ENCODE data around the gene NOD1.
A peak's percentile ranks its signal among the peaks of the same experiment; 100 is the strongest.

Gene NOD1

GRCh38 chr7:30475580-30475979, 3.0 kb downstream of the NOD1 start:
- no peak overlapping the region for H2BK120ac ChIP-seq (ENCODE audit: low read depth, low read length)
- WGBS, result 77% methylated on average over 6 of the region's 6 CpGs
- no peak for DNase-seq

GRCh38 chr7:30474893-30475292, 3.7 kb downstream of the NOD1 start:
- Histone ChIP-seq H3K4me1 (ENCODE audit: control insufficient read depth, insufficient read depth, low read depth, low read length) (peaks cover 9% of the 10 kb centered on the region), H3K36me3 (ENCODE audit: control insufficient read depth in 1 of 2, insufficient read depth in 2 of 2, low read depth in 1 of 2, low read length in 2 of 2) (peaks cover 0 to 3% of the 10 kb centered on the region in 2 experiments)
- DNase-seq, result peak; percentile 19

More at GRCh38 chr7:30475580-30475979, 3.0 kb downstream of the NOD1 start:
- H3K4me3 ChIP-seq (ENCODE audit: insufficient read depth in 1 of 2, low read depth in 1 of 2, low read length in 2 of 2), result peak overlapping the region in 1 of 2 experiments; percentile 91
- H3K27ac ChIP-seq (ENCODE audit: low read length, poor library complexity, severe bottlenecking), result no peak overlapping the region
- H2AFZ ChIP-seq (ENCODE audit: low read depth, low read length), result no peak overlapping the region
- H3K23ac ChIP-seq (ENCODE audit: low read length in 2 of 2), result no peak overlapping the region
- H4K8ac ChIP-seq (ENCODE audit: low read length), result no peak overlapping the region
- H3K4ac ChIP-seq (ENCODE audit: low read depth in 1 of 2, low read length in 2 of 2), result no peak overlapping the region
- H2BK12ac ChIP-seq (ENCODE audit: low read length in 2 of 2), result no peak overlapping the region
- no peak overlapping the region for H4K91ac ChIP-seq (ENCODE audit: low read length)
- H2BK15ac ChIP-seq (ENCODE audit: low read depth, poor library complexity, severe bottlenecking), result no peak overlapping the region
- peaks cover 0 to 3% of the 10 kb centered on the region in 2 experiments for H3K36me3 ChIP-seq (ENCODE audit: control insufficient read depth in 1 of 2, insufficient read depth in 2 of 2, low read depth in 1 of 2, low read length in 2 of 2)
- H3K14ac ChIP-seq (ENCODE audit: low read length in 2 of 2), result no peak overlapping the region
- no peak overlapping the region for H2AK5ac ChIP-seq (ENCODE audit: low read length, severe bottlenecking)
- peak overlapping the region; percentile 93 for H3K9ac ChIP-seq (ENCODE audit: low read length)
- no peak overlapping the region for H2BK5ac ChIP-seq (ENCODE audit: low read depth, low read length, poor library complexity, severe bottlenecking)
- H3K4me1 ChIP-seq (ENCODE audit: control insufficient read depth, insufficient read depth, low read depth, low read length), result peaks cover 9% of the 10 kb centered on the region
- H3K9me3 ChIP-seq (ENCODE audit: control insufficient read depth, low read length), result no peaks in the 10 kb centered on the region
- H3K4me2 ChIP-seq (ENCODE audit: low read length, poor library complexity, severe bottlenecking), result no peak overlapping the region
- H3K27me3 ChIP-seq (ENCODE audit: control insufficient read depth in 1 of 2, insufficient read depth in 1 of 2, low read length in 2 of 2), result no peaks in the 10 kb centered on the region
- peaks cover 31% of the 10 kb centered on the region for H3K79me1 ChIP-seq (replicated peaks; ENCODE audit: low read length, poor library complexity, severe bottlenecking)
- H3K18ac ChIP-seq (ENCODE audit: low read depth in 1 of 2, low read length in 2 of 2), result no peak overlapping the region

GRCh38 chr7:30474485-30474884, 4.1 kb downstream of the NOD1 start:
- Histone ChIP-seq H3K23ac (ENCODE audit: low read length in 2 of 2) (no peak overlapping the region), H4K91ac (ENCODE audit: low read length) (no peak overlapping the region), H2AFZ (ENCODE audit: low read depth, low read length) (no peak overlapping the region), H3K27ac (ENCODE audit: low read length, poor library complexity, severe bottlenecking) (no peak overlapping the region), H3K79me1 (replicated peaks; ENCODE audit: low read length, poor library complexity, severe bottlenecking) (peaks cover 38% of the 10 kb centered on the region), H3K4me3 (ENCODE audit: insufficient read depth in 1 of 2, low read depth in 1 of 2, low read length in 2 of 2) (peak overlapping the region in 1 of 2 experiments; percentile 51), H2AK5ac (ENCODE audit: low read length, severe bottlenecking) (no peak overlapping the region), H2BK15ac (ENCODE audit: low read depth, poor library complexity, severe bottlenecking) (no peak overlapping the region), H3K4ac (ENCODE audit: low read depth in 1 of 2, low read length in 2 of 2) (no peak overlapping the region), H2BK5ac (ENCODE audit: low read depth, low read length, poor library complexity, severe bottlenecking) (no peak overlapping the region), H3K4me2 (ENCODE audit: low read length, poor library complexity, severe bottlenecking) (no peak overlapping the region), H3K18ac (ENCODE audit: low read depth in 1 of 2, low read length in 2 of 2) (no peak overlapping the region), H2BK12ac (ENCODE audit: low read length in 2 of 2) (no peak overlapping the region), H3K4me1 (ENCODE audit: control insufficient read depth, insufficient read depth, low read depth, low read length) (peaks cover 13% of the 10 kb centered on the region), H3K14ac (ENCODE audit: low read length in 2 of 2) (no peak overlapping the region), H3K27me3 (ENCODE audit: control insufficient read depth in 1 of 2, insufficient read depth in 1 of 2, low read length in 2 of 2) (no peaks in the 10 kb centered on the region), H3K9ac (ENCODE audit: low read length) (peak overlapping the region; percentile 59), H2BK120ac (ENCODE audit: low read depth, low read length) (no peak overlapping the region), H4K8ac (ENCODE audit: low read length) (no peak overlapping the region), H3K36me3 (ENCODE audit: control insufficient read depth in 1 of 2, insufficient read depth in 2 of 2, low read depth in 1 of 2, low read length in 2 of 2) (peaks cover 0 to 3% of the 10 kb centered on the region in 2 experiments), H3K9me3 (ENCODE audit: control insufficient read depth, low read length) (no peaks in the 10 kb centered on the region)
- no peak for DNase-seq
- WGBS, result 98% methylated on average over 9 of the region's 10 CpGs

More at GRCh38 chr7:30474893-30475292, 3.7 kb downstream of the NOD1 start:
- Histone ChIP-seq H2BK120ac (ENCODE audit: low read depth, low read length) (no peak overlapping the region), H2BK15ac (ENCODE audit: low read depth, poor library complexity, severe bottlenecking) (no peak overlapping the region), H3K79me1 (replicated peaks; ENCODE audit: low read length, poor library complexity, severe bottlenecking) (peaks cover 35% of the 10 kb centered on the region), H3K27ac (ENCODE audit: low read length, poor library complexity, severe bottlenecking) (no peak overlapping the region), H4K8ac (ENCODE audit: low read length) (no peak overlapping the region), H3K27me3 (ENCODE audit: control insufficient read depth in 1 of 2, insufficient read depth in 1 of 2, low read length in 2 of 2) (no peaks in the 10 kb centered on the region), H3K4me2 (ENCODE audit: low read length, poor library complexity, severe bottlenecking) (no peak overlapping the region), H3K9ac (ENCODE audit: low read length) (peak overlapping the region; percentile 93), H3K9me3 (ENCODE audit: control insufficient read depth, low read length) (no peaks in the 10 kb centered on the region), H2BK12ac (ENCODE audit: low read length in 2 of 2) (no peak overlapping the region), H2AFZ (ENCODE audit: low read depth, low read length) (no peak overlapping the region), H3K23ac (ENCODE audit: low read length in 2 of 2) (no peak overlapping the region), H4K91ac (ENCODE audit: low read length) (no peak overlapping the region), H2BK5ac (ENCODE audit: low read depth, low read length, poor library complexity, severe bottlenecking) (no peak overlapping the region), H2AK5ac (ENCODE audit: low read length, severe bottlenecking) (no peak overlapping the region), H3K4ac (ENCODE audit: low read depth in 1 of 2, low read length in 2 of 2) (no peak overlapping the region), H3K14ac (ENCODE audit: low read length in 2 of 2) (no peak overlapping the region), H3K18ac (ENCODE audit: low read depth in 1 of 2, low read length in 2 of 2) (no peak overlapping the region), H3K4me3 (ENCODE audit: insufficient read depth in 1 of 2, low read depth in 1 of 2, low read length in 2 of 2) (peak overlapping the region in 1 of 2 experiments; percentile 91)
- 75% methylated on average over 2 of the region's 2 CpGs for WGBS

GRCh38 chr7:30473903-30474302, 4.7 kb downstream of the NOD1 start:
- Histone ChIP-seq H3K14ac (ENCODE audit: low read length in 2 of 2) (no peak overlapping the region), H2BK120ac (ENCODE audit: low read depth, low read length) (no peak overlapping the region), H3K4ac (ENCODE audit: low read depth in 1 of 2, low read length in 2 of 2) (no peak overlapping the region), H3K4me3 (ENCODE audit: insufficient read depth in 1 of 2, low read depth in 1 of 2, low read length in 2 of 2) (peak overlapping the region in 1 of 2 experiments; percentile 51), H2BK12ac (ENCODE audit: low read length in 2 of 2) (no peak overlapping the region), H2BK5ac (ENCODE audit: low read depth, low read length, poor library complexity, severe bottlenecking) (no peak overlapping the region), H3K27ac (ENCODE audit: low read length, poor library complexity, severe bottlenecking) (no peak overlapping the region), H2AFZ (ENCODE audit: low read depth, low read length) (no peak overlapping the region), H3K4me1 (ENCODE audit: control insufficient read depth, insufficient read depth, low read depth, low read length) (peaks cover 15% of the 10 kb centered on the region), H2BK15ac (ENCODE audit: low read depth, poor library complexity, severe bottlenecking) (no peak overlapping the region), H3K4me2 (ENCODE audit: low read length, poor library complexity, severe bottlenecking) (no peak overlapping the region), H3K18ac (ENCODE audit: low read depth in 1 of 2, low read length in 2 of 2) (no peak overlapping the region), H3K27me3 (ENCODE audit: control insufficient read depth in 1 of 2, insufficient read depth in 1 of 2, low read length in 2 of 2) (no peaks in the 10 kb centered on the region), H3K79me1 (replicated peaks; ENCODE audit: low read length, poor library complexity, severe bottlenecking) (peaks cover 39% of the 10 kb centered on the region), H3K9ac (ENCODE audit: low read length) (peak overlapping the region; percentile 59), H4K8ac (ENCODE audit: low read length) (no peak overlapping the region), H3K23ac (ENCODE audit: low read length in 2 of 2) (no peak overlapping the region), H3K9me3 (ENCODE audit: control insufficient read depth, low read length) (no peaks in the 10 kb centered on the region), H2AK5ac (ENCODE audit: low read length, severe bottlenecking) (no peak overlapping the region), H3K36me3 (ENCODE audit: control insufficient read depth in 1 of 2, insufficient read depth in 2 of 2, low read depth in 1 of 2, low read length in 2 of 2) (peaks cover 0 to 3% of the 10 kb centered on the region in 2 experiments), H4K91ac (ENCODE audit: low read length) (no peak overlapping the region)
- DNase-seq, result no peak
- WGBS, result no CpG with 5 or more reads among the region's 1 CpG

All from mesenchymal stem cell (in vitro differentiated cells and primary cell).